ENCODE measurements around the gene MTHFSD. TPM values are rescaled to one million over a fixed set of nuclear protein-coding genes. Genes with fewer than 3 reads are reported as not detected.
A peak's percentile ranks its signal among the peaks of the same experiment; 100 is the strongest.

Gene MTHFSD
- total RNA-seq, 5 donors from 2014 or later (not counting 1 experiment from before 2014, with no cell fraction given) = 18.0 to 39.6 (median 34.9) TPM

GRCh38 chr16:86524029-86524428 is 31.0 kb downstream of the MTHFSD start:
- no peaks in the 10 kb centered on the region for H3K9me3 ChIP-seq
- peaks cover 0 to 7% (median 6%) of the 10 kb centered on the region in 3 donors for H3K9me3 Mint-ChIP-seq
- peaks cover 2% of the 10 kb centered on the region for H3K36me3 Mint-ChIP-seq
- no peaks in the 10 kb centered on the region for H3K36me3 ChIP-seq (ENCODE audit: control insufficient read depth in 2 of 2, extremely low read depth in 1 of 2, insufficient read depth in 1 of 2, low read length in 1 of 2)
- H3K4me1 ChIP-seq (ENCODE audit: control insufficient read depth in 1 of 2, extremely low read depth in 1 of 2, insufficient read depth in 2 of 2, low read length in 2 of 2) = peaks cover 0 to 10% of the 10 kb centered on the region in 2 experiments
- H3K27me3 Mint-ChIP-seq = peaks cover 10 to 30% of the 10 kb centered on the region in 2 donors
- ChIA-PET CTCF (no interaction called here), POLR2A (no interaction called here)
- H3K27ac ChIP-seq (ENCODE audit: low read length) = no peak overlapping the region
- H3K4me1 Mint-ChIP-seq = peaks cover 9 to 14% (median 10%) of the 10 kb centered on the region in 3 donors
- no peak for DNase-seq
- H3K27me3 ChIP-seq (replicated peaks in 1 of 2; ENCODE audit: control insufficient read depth in 2 of 2, extremely low read depth in 1 of 2, insufficient read depth in 2 of 2, low read length in 1 of 2) = peaks cover 7 to 42% of the 10 kb centered on the region in 2 experiments
- no peak for ATAC-seq (replicated peaks in 1 of 4)
- H3K4me3 Mint-ChIP-seq = no peak overlapping the region
- H3K27ac Mint-ChIP-seq = no peak overlapping the region
- H3K4me3 ChIP-seq (ENCODE audit: control insufficient read depth in 1 of 2, extremely low read depth in 1 of 2, low read length in 1 of 2) = no peak overlapping the region
- WGBS (ENCODE audit: insufficient coverage) = 97% methylated on average over 5 of the region's 6 CpGs

GRCh38 chr16:86523166-86523740 is 31.8 kb downstream of the MTHFSD start:
- Histone ChIP-seq H3K4me3 (ENCODE audit: control insufficient read depth in 1 of 2, extremely low read depth in 1 of 2, low read length in 1 of 2) (no peak overlapping the region), H3K9me3 (no peaks in the 10 kb centered on the region), H3K27me3 (replicated peaks in 1 of 2; ENCODE audit: control insufficient read depth in 2 of 2, extremely low read depth in 1 of 2, insufficient read depth in 2 of 2, low read length in 1 of 2) (peaks cover 9 to 50% of the 10 kb centered on the region in 2 experiments), H3K4me1 (ENCODE audit: control insufficient read depth in 1 of 2, extremely low read depth in 1 of 2, insufficient read depth in 2 of 2, low read length in 2 of 2) (peaks cover 0 to 10% of the 10 kb centered on the region in 2 experiments), H3K27ac (ENCODE audit: low read length) (no peak overlapping the region), H3K36me3 (ENCODE audit: control insufficient read depth in 2 of 2, extremely low read depth in 1 of 2, insufficient read depth in 1 of 2, low read length in 1 of 2) (no peaks in the 10 kb centered on the region)
- 78% methylated on average over 5 of the region's 5 CpGs for WGBS (ENCODE audit: insufficient coverage)
- Mint-ChIP-seq H3K4me3 (no peak overlapping the region), H3K27me3 (peaks cover 16 to 37% of the 10 kb centered on the region in 2 donors), H3K36me3 (peaks cover 2% of the 10 kb centered on the region), H3K27ac (no peak overlapping the region), H3K9me3 (peaks cover 0 to 7% (median 6%) of the 10 kb centered on the region in 3 donors), H3K4me1 (peaks cover 9 to 15% (median 11%) of the 10 kb centered on the region in 3 donors)
- ATAC-seq (replicated peaks in 1 of 4) = no peak
- POLR2A ChIA-PET = no interaction called here
- no peak for DNase-seq
- CTCF ChIA-PET = no interaction called here

GRCh38 chr16:86522634-86523033 is 32.4 kb downstream of the MTHFSD start:
- no peaks in the 10 kb centered on the region for H3K9me3 ChIP-seq
- ATAC-seq (replicated peaks in 1 of 4) (no peak), DNase-seq (no peak)
- Mint-ChIP-seq H3K4me1 (peaks cover 9 to 15% (median 11%) of the 10 kb centered on the region in 3 donors), H3K36me3 (peaks cover 2% of the 10 kb centered on the region), H3K27me3 (peaks cover 20 to 44% of the 10 kb centered on the region in 2 donors), H3K9me3 (peaks cover 0 to 7% (median 6%) of the 10 kb centered on the region in 3 donors), H3K27ac (no peak overlapping the region), H3K4me3 (no peak overlapping the region)
- H3K27ac ChIP-seq (ENCODE audit: low read length) = no peak overlapping the region
- POLR2A ChIA-PET = no interaction called here
- 87% methylated on average over 12 of the region's 16 CpGs for WGBS (ENCODE audit: insufficient coverage)
- H3K4me3 ChIP-seq (ENCODE audit: control insufficient read depth in 1 of 2, extremely low read depth in 1 of 2, low read length in 1 of 2) = no peak overlapping the region
- H3K36me3 ChIP-seq (ENCODE audit: control insufficient read depth in 2 of 2, extremely low read depth in 1 of 2, insufficient read depth in 1 of 2, low read length in 1 of 2) = no peaks in the 10 kb centered on the region
- H3K4me1 ChIP-seq (ENCODE audit: control insufficient read depth in 1 of 2, extremely low read depth in 1 of 2, insufficient read depth in 2 of 2, low read length in 2 of 2) = peaks cover 0 to 10% of the 10 kb centered on the region in 2 experiments
- peaks cover 14 to 56% of the 10 kb centered on the region in 2 experiments for H3K27me3 ChIP-seq (replicated peaks in 1 of 2; ENCODE audit: control insufficient read depth in 2 of 2, extremely low read depth in 1 of 2, insufficient read depth in 2 of 2, low read length in 1 of 2)
- CTCF ChIA-PET = no interaction called here

GRCh38 chr16:86521236-86522197 is 33.5 kb downstream of the MTHFSD start:
- Mint-ChIP-seq H3K4me1 (peaks cover 9 to 15% (median 11%) of the 10 kb centered on the region in 3 donors), H3K27me3 (peaks cover 26 to 54% of the 10 kb centered on the region in 2 donors), H3K36me3 (no peaks in the 10 kb centered on the region), H3K9me3 (peaks cover 0 to 3% (median 3%) of the 10 kb centered on the region in 3 donors), H3K27ac (no peak overlapping the region), H3K4me3 (no peak overlapping the region)
- ATAC-seq (replicated peaks in 1 of 4) = no peak
- Histone ChIP-seq H3K4me1 (ENCODE audit: control insufficient read depth in 1 of 2, extremely low read depth in 1 of 2, insufficient read depth in 2 of 2, low read length in 2 of 2) (peaks cover 0 to 10% of the 10 kb centered on the region in 2 experiments), H3K36me3 (ENCODE audit: control insufficient read depth in 2 of 2, extremely low read depth in 1 of 2, insufficient read depth in 1 of 2, low read length in 1 of 2) (no peaks in the 10 kb centered on the region), H3K27ac (ENCODE audit: low read length) (no peak overlapping the region), H3K27me3 (replicated peaks in 1 of 2; ENCODE audit: control insufficient read depth in 2 of 2, extremely low read depth in 1 of 2, insufficient read depth in 2 of 2, low read length in 1 of 2) (peaks cover 17 to 67% of the 10 kb centered on the region in 2 experiments), H3K4me3 (ENCODE audit: control insufficient read depth in 1 of 2, extremely low read depth in 1 of 2, low read length in 1 of 2) (no peak overlapping the region), H3K9me3 (no peaks in the 10 kb centered on the region)
- 77% methylated on average over 18 of the region's 35 CpGs for WGBS (ENCODE audit: insufficient coverage)
- ChIA-PET CTCF (no interaction called here), POLR2A (no interaction called here)
- no peak for DNase-seq

- H3K4me3 ChIP-seq (ENCODE audit: control insufficient read depth in 1 of 2, extremely low read depth in 1 of 2, low read length in 1 of 2) = no peak overlapping the region
- ChIA-PET POLR2A (interaction anchor here in 1 of 2 donors (0.7 kb wide), 1 partner anchor 710 kb away, joined by 4 read pairs; no protein-coding TSS in a partner anchor), CTCF (interaction anchor here (0.6 to 1.0 kb wide), 3 partner anchors 10 to 704 kb away, joined by 3 to 5 read pairs (median 3); partner anchors contain the start of gene FOXF1 (in 1 of the 2))
- WGBS (ENCODE audit: insufficient coverage) = 52% methylated on average over 16 of the region's 30 CpGs
- H3K4me1 ChIP-seq (ENCODE audit: control insufficient read depth in 1 of 2, extremely low read depth in 1 of 2, insufficient read depth in 2 of 2, low read length in 2 of 2) = peaks cover 0 to 10% of the 10 kb centered on the region in 2 experiments
- DNase-seq (no peak), ATAC-seq (replicated peaks in 1 of 4) (no peak)
- Mint-ChIP-seq H3K4me1 (peaks cover 9 to 15% (median 11%) of the 10 kb centered on the region in 3 donors), H3K36me3 (no peaks in the 10 kb centered on the region), H3K9me3 (no peaks in the 10 kb centered on the region), H3K27ac (no peak overlapping the region), H3K4me3 (peak overlapping the region in 1 of 3 donors; percentile 52), H3K27me3 (peaks cover 26 to 62% of the 10 kb centered on the region in 2 donors)
- H3K9me3 ChIP-seq = no peaks in the 10 kb centered on the region
- peaks cover 18 to 77% of the 10 kb centered on the region in 2 experiments for H3K27me3 ChIP-seq (replicated peaks in 1 of 2; ENCODE audit: control insufficient read depth in 2 of 2, extremely low read depth in 1 of 2, insufficient read depth in 2 of 2, low read length in 1 of 2)
- no peaks in the 10 kb centered on the region for H3K36me3 ChIP-seq (ENCODE audit: control insufficient read depth in 2 of 2, extremely low read depth in 1 of 2, insufficient read depth in 1 of 2, low read length in 1 of 2)
- no peak overlapping the region for H3K27ac ChIP-seq (ENCODE audit: low read length)
Measured at GRCh38 chr16:86520317-86521210, 34.5 kb downstream of the MTHFSD start.
